Measurements from ENCODE around the gene ZNF3.

DNA sequence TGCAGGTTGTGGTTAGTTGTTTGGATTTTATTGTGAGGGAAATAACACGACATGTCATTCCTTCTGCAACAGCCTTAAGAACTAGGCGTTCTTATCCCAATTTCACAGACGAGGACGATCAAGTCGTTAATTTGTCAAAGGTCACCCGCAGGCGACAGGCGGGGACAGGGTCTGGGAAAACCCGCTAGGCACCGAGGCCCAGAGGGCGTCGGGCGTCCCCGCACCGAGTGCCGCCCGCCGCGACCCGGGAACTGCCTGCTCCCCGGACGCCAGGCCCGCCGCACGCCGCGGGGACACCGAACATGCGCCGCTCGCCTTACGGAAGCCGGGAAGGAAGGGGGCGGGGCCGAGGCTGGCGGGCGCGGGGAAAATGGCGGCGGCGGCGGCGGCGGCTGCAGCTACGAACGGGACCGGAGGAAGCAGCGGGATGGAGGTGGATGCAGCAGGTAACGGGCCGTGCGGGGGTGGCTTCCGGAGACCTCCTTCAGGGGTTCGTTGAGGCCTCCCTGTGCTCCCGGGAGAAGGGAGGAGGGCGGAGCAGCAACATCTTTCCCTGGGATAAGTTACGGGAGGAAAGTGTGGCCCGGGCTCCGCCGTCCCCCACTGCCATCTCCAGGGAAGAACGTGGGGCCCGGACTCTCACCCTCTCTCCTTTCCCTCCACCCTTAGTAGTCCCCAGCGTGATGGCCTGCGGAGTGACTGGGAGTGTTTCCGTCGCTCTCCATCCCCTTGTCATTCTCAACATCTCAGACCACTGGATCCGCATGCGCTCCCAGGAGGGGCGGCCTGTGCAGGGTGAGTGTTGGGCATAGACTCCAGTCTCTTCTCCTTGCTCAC, 7.3 kb upstream of the ZNF3 start, which contains the start of gene COPS6:
- TF ChIP-seq GATA2 (IDR thresholded peaks at IDR 0.05; ENCODE audit: low read depth, low read length) (no peak), GATA3 (IDR thresholded peaks at IDR 0.05; ENCODE audit: low read depth, low read length) (no peak)
